HCT116 (cell line): Measurements from ENCODE around the gene FAM136A. TPM values are rescaled to one million over a fixed set of nuclear protein-coding genes. Genes with fewer than 3 reads are reported as not detected.
A peak's percentile ranks its signal among the peaks of the same experiment; 100 is the strongest.

Source experiments
- ATAC-seq: fragments of 200-7000 bp; cut with Tn5 transposase; 2 replicates; pipeline ENCODE4 v1.9.1; 2020; ENCODE audit warnings: mild to moderate bottlenecking, moderate library complexity
- BruUV-seq: library from RNA; stranded (reverse); fragments of 400-500 nt; replicated peaks from 2 replicates; lab custom pipeline; 2021; lab: Mats Ljungman, UMichigan
- CTCF ChIA-PET: fragments of 300-600 bp; sonication (Branson Sonifier 250); formaldehyde crosslinking; loops from one replicate; lab custom pipeline; 2021; ENCODE audit warnings: antibody characterized with exemption; lab: Charles Lee
- POLR2A ChIA-PET: fragments of 300-600, 350-600 bp; sonication (Branson Sonifier 250); formaldehyde crosslinking; loops from one replicate; lab custom pipeline; 2021; ENCODE audit warnings: antibody characterized with exemption; lab: Charles Lee
- RAD21 ChIA-PET, 2 experiments: fragments of 300-600 bp; sonication (Branson Sonifier 250); formaldehyde crosslinking; loops; one replicate each; lab custom pipeline; 2023; ENCODE audit warnings: low total read pairs in 2 of 2; ENCODE audit not compliant: uncharacterized antibody in 2 of 2, unreplicated experiment in 2 of 2, low non-redundant PET in 1 of 2; lab: Charles Lee
- DNase-seq: peaks from one replicate; pipeline ENCODE4 v3.0.0-alpha.2; 2010; ENCODE audit warnings: low read depth, low spot score
- H2AFZ ChIP-seq: fragments of 200-600 bp; shearing (Covaris generic), sonication (generic); 2 replicates; pipeline ENCODE4 v1.6.1; 2017; ENCODE audit warnings: low read depth, mixed run types, mixed read lengths, antibody characterized with exemption, low read length; ENCODE audit not compliant: poor library complexity, severe bottlenecking
- H3K27ac ChIP-seq: 2 replicates; pipeline ENCODE4 v1.5.1; 2012; ENCODE audit warnings: low read depth, low read length
- H3K27me3 ChIP-seq: fragments of 200-600 bp; sonication (generic); 2 replicates; pipeline ENCODE4 v1.6.1; 2016; ENCODE audit warnings: mixed run types, low read length, mixed read lengths; ENCODE audit not compliant: insufficient read depth
- H3K36me3 ChIP-seq, 2 experiments: fragments of 200-500 bp in 1 of 2; fragments of 200-600 bp in 1 of 2; sonication (Bioruptor generic) in 1 of 2; sonication (generic) in 1 of 2; 2 replicates each; pipeline versions ENCODE4 v1.5.1 to v1.6.1; 2014 to 2016; ENCODE audit warnings: low read length in 2 of 2, inconsistent platforms in 1 of 2, mixed read lengths in 1 of 2, mixed run types in 1 of 2; ENCODE audit not compliant: insufficient read depth in 2 of 2, control insufficient read depth in 1 of 2
- H3K4me1 ChIP-seq, 2 experiments: fragments of 200-600 bp in 1 of 2; sonication (generic) in 1 of 2; 2 replicates each; pipeline versions ENCODE4 v1.5.1 to v1.6.1; 2012 to 2017; ENCODE audit warnings: low read length in 2 of 2, inconsistent platforms in 1 of 2, mild to moderate bottlenecking in 1 of 2, mixed read lengths in 1 of 2, mixed run types in 1 of 2, moderate library complexity in 1 of 2; ENCODE audit not compliant: insufficient read depth in 2 of 2, control insufficient read depth in 1 of 2
- H3K4me2 ChIP-seq: fragments of 200-600 bp; sonication (generic); 2 replicates; pipeline ENCODE4 v1.6.1; 2017; ENCODE audit warnings: mixed run types, low read length, mixed read lengths
- H3K4me3 ChIP-seq, 2 experiments: fragments of 200-600 bp in 1 of 2; sonication (generic) in 1 of 2; replicated peaks in 1 of 2; 2 replicates each; pipeline ENCODE4 v1.5.1; 2011 to 2016; ENCODE audit warnings: low read length in 2 of 2, control low read depth in 1 of 2, low read depth in 1 of 2, mild to moderate bottlenecking in 1 of 2, mixed read lengths in 1 of 2, mixed run types in 1 of 2
- H3K79me2 ChIP-seq: fragments of 200-600 bp; sonication (generic); 2 replicates; pipeline ENCODE4 v1.6.1; 2017; ENCODE audit warnings: mild to moderate bottlenecking, mixed run types, low read length, moderate library complexity, mixed read lengths; ENCODE audit not compliant: insufficient read depth
- H3K9ac ChIP-seq: fragments of 200-600 bp; sonication (generic); 2 replicates; pipeline ENCODE4 v1.6.1; 2016; ENCODE audit warnings: low read length, mixed read lengths
- H3K9me2 ChIP-seq: fragments of 200-600 bp; sonication (generic), shearing (Covaris generic); 2 replicates; pipeline ENCODE4 v1.6.1; 2017; ENCODE audit warnings: mixed run types, mild to moderate bottlenecking, moderate library complexity; ENCODE audit not compliant: insufficient read depth
- H3K9me3 ChIP-seq, 2 experiments: fragments of 200-500 bp in 1 of 2; fragments of 200-600 bp in 1 of 2; sonication (Bioruptor generic) in 1 of 2; sonication (generic) in 1 of 2; 2 replicates each; pipeline ENCODE4 v1.6.1; 2014 to 2017; ENCODE audit warnings: low read length in 2 of 2, mixed read lengths in 2 of 2, inconsistent platforms in 1 of 2, low read depth in 1 of 2, mild to moderate bottlenecking in 1 of 2, mixed run types in 1 of 2, moderate library complexity in 1 of 2; ENCODE audit not compliant: control insufficient read depth in 1 of 2, insufficient read depth in 1 of 2
- H4K20me1 ChIP-seq: fragments of 200-600 bp; sonication (generic), shearing (Covaris generic); 2 replicates; pipeline ENCODE4 v1.6.1; 2017; ENCODE audit warnings: mixed run types, mild to moderate bottlenecking, moderate library complexity; ENCODE audit not compliant: insufficient read depth
- CBX3 ChIP-seq: IDR thresholded peaks from 2 replicates; pipeline ENCODE4 v1.6.1; 2012; ENCODE audit warnings: low read depth
- CTCF ChIP-seq, 3 experiments: fragments of 200-600 bp in 1 of 3; sonication (generic) in 1 of 3; IDR thresholded peaks in 2 of 3; conservative IDR thresholded peaks in 1 of 3; 2 replicates each; pipeline ENCODE4 v1.5.1; 2012 to 2017; ENCODE audit warnings: low read depth in 2 of 3, low read length in 2 of 3, antibody characterized with exemption in 1 of 3, borderline replicate concordance in 1 of 3, control low read depth in 1 of 3, mild to moderate bottlenecking in 1 of 3, mixed read lengths in 1 of 3, mixed run types in 1 of 3, moderate library complexity in 1 of 3; ENCODE audit not compliant: insufficient read depth in 1 of 3
- EGR1 ChIP-seq: IDR thresholded peaks from 2 replicates; pipeline ENCODE4 v1.6.1; 2012; ENCODE audit warnings: low read depth
- ELF1 ChIP-seq: IDR thresholded peaks from 2 replicates; pipeline ENCODE4 v1.6.1; 2012; ENCODE audit warnings: low read depth, borderline replicate concordance
- EZH2phosphoT487 ChIP-seq: fragments of 200-600 bp; IDR thresholded peaks from 2 replicates; pipeline ENCODE4 v1.6.1; 2018; ENCODE audit warnings: antibody characterized with exemption, borderline replicate concordance
- MAX ChIP-seq: IDR thresholded peaks from 2 replicates; pipeline ENCODE4 v1.6.1; 2012
- POLR2AphosphoS5 ChIP-seq: IDR thresholded peaks from 2 replicates; pipeline ENCODE4 v1.6.1; 2011; ENCODE audit warnings: mild to moderate bottlenecking, low read depth, low read length, moderate library complexity
- RAD21 ChIP-seq: IDR thresholded peaks from 2 replicates; pipeline ENCODE4 v1.6.1; 2012; ENCODE audit warnings: low read depth, mild to moderate bottlenecking
- REST ChIP-seq: IDR thresholded peaks from 2 replicates; pipeline ENCODE4 v1.6.1; 2012; ENCODE audit warnings: low read depth
- SRF ChIP-seq: IDR thresholded peaks from 2 replicates; pipeline ENCODE4 v1.6.1; 2012; ENCODE audit warnings: low read depth
- TCF7L2 ChIP-seq: IDR thresholded peaks from 2 replicates; pipeline ENCODE4 v1.7.0; 2011; ENCODE audit warnings: borderline replicate concordance, inconsistent platforms; ENCODE audit not compliant: insufficient read depth, insufficient read length; ENCODE audit errors: extremely low read depth
- ZBTB33 ChIP-seq: IDR thresholded peaks from 2 replicates; pipeline ENCODE4 v1.6.1; 2011; ENCODE audit warnings: mild to moderate bottlenecking, low read length, moderate library complexity; ENCODE audit not compliant: insufficient replicate concordance; ENCODE audit errors: extremely low read depth
- intact Hi-C: fragments of 100-400 bp; cut with micrococcal nuclease; formaldehyde crosslinking; loops from 2 replicates; pipeline ENCODE4 v1.10.0; 2022
- total RNA-seq: library from RNA; stranded (reverse); gene quantifications from one replicate; pipeline ENCODE4 v1.2.1, GENCODE V29; 2021; ENCODE audit not compliant: unreplicated experiment

Gene FAM136A
- total RNA-seq, 1 experiment from 2014 or later: 83.0 TPM

GRCh38 chr2:70301344-70302194 lies at the start of gene FAM136A (continued):
- no peak for TF ChIP-seq ZBTB33
- TF ChIP-seq RAD21: peak; percentile 83
- TF ChIP-seq, all 23 proteins: peak for 9

- Histone ChIP-seq H3K9me3 (no peaks in the 10 kb centered on the region), H3K9me2 (no peaks in the 10 kb centered on the region), H3K27ac (no peak overlapping the region), H4K20me1 (no peaks in the 10 kb centered on the region), H3K4me2 (no peak overlapping the region), H3K9ac (no peak overlapping the region), H3K27me3 (no peaks in the 10 kb centered on the region), H3K79me2 (no peaks in the 10 kb centered on the region), H3K4me1 (no peaks in the 10 kb centered on the region; a peak in 1 of 4 replicates), H3K4me3 (no peak overlapping the region), H2AFZ (no peak overlapping the region), H3K36me3 (no peaks in the 10 kb centered on the region)
- intact Hi-C loops: no loop called here
- no peak for ATAC-seq
- ChIA-PET RAD21 (no interaction called here), POLR2A (no interaction called here), CTCF (interaction anchor here (1.2 kb wide), 1 partner anchor 9 kb away, joined by 3 read pairs; no protein-coding TSS in a partner anchor)
- no TSS peak for BruUV-seq
- DNase-seq: no peak
- TF ChIP-seq SRF (no peak), REST (no peak), RAD21 (no peak), EGR1 (no peak), TCF7L2 (no peak), MAX (no peak), CTCF (IDR thresholded peaks at IDR 0.05 in 2 of 3, conservative IDR thresholded peaks at IDR 0.05 in 1 of 3; ENCODE audit: borderline replicate concordance in 1 of 3, insufficient read depth in 1 of 3, low read depth in 2 of 3, low read length in 2 of 3) (no peak), POLR2AphosphoS5 (no peak), ELF1 (no peak), CBX3 (no peak), EZH2phosphoT487 (no peak)
Measured at GRCh38 chr2:70349921-70350685, 48.2 kb upstream of the FAM136A start.
